ENCODE data around the gene TRPM2. TPM values are rescaled to one million over a fixed set of nuclear protein-coding genes. Genes with fewer than 3 reads are reported as not detected.

TRPM2 gene
- total RNA-seq, 1 experiment from 2014 or later: 11.0 TPM

DNA sequence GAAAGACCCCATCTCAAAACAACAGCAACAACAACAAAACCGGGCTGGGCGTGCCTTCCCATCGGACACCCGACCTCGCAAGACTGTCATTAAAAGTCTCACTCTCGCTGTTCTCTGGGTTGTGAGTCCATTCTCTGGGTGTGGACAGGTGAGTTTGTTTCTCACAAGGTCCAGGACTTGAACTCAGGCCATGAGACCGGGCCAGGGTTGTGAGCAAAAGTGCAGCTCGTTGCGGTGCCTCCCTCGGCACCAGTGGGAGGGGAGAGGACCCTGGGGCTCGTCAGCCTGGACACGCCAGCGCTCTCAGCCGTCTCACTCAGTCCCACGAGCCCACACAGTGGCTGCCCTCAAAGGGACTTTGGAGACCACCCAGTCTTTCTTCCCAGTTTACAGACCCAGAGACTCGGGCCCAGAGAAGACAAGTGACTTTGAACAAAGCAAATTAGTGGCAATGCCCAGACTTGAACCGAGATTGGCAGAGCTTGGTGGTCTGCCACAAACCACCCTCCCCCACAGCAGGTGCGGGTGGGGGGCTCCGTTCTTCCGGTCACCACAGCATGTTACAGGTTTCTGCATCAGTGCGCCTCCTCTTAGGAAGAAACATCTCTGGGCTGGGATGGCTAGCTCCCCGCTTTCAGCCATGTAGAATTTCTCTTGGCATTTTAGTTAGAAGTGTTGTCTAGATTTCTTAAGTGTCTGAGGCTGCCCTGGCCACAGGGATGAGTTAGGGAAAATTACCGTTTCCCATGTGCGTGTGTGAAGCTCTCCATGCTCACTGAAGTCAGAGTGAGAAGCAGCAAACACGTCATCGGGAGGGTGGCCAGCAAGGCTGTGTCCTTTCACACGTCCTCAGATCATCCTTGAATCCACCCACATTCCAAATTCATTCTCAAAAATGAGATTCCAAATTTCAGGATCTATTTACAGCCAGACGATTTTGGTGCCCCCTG lies 130.1 kb downstream of the TRPM2 start:
- Mint-ChIP-seq H3K4me1 (ENCODE audit: insufficient read depth, unreplicated experiment) (no peaks in the 10 kb centered on the region), H3K36me3 (ENCODE audit: insufficient read depth, unreplicated experiment) (no peaks in the 10 kb centered on the region), H3K9me3 (ENCODE audit: unreplicated experiment) (no peaks in the 10 kb centered on the region), H3K27ac (ENCODE audit: low read depth, unreplicated experiment) (no peak overlapping the region), H3K27me3 (ENCODE audit: insufficient read depth, unreplicated experiment) (no peaks in the 10 kb centered on the region), H3K4me3 (ENCODE audit: unreplicated experiment) (no peak overlapping the region)
- DNase-seq (ENCODE audit: unreplicated experiment): no peak
- CTCF ChIA-PET: interaction anchor here (1.0 kb wide), 1 partner anchor 259 kb away, joined by 3 read pairs; no protein-coding TSS in a partner anchor
- TF ChIP-seq CTCF (IDR thresholded peaks at IDR 0.05; ENCODE audit: unreplicated experiment): no peak
- POLR2A ChIA-PET: no interaction called here
- BruUV-seq (replicated peaks): no TSS peak
- intact Hi-C loops (cut with micrococcal nuclease): no loop called here

GRCh38 chr21:44484498-44485253 lies 131.3 kb downstream of the TRPM2 start:
- Mint-ChIP-seq H3K27me3 (ENCODE audit: insufficient read depth, unreplicated experiment) (no peaks in the 10 kb centered on the region), H3K27ac (ENCODE audit: low read depth, unreplicated experiment) (no peak overlapping the region), H3K4me1 (ENCODE audit: insufficient read depth, unreplicated experiment) (no peaks in the 10 kb centered on the region), H3K9me3 (ENCODE audit: unreplicated experiment) (no peaks in the 10 kb centered on the region), H3K4me3 (ENCODE audit: unreplicated experiment) (no peak overlapping the region), H3K36me3 (ENCODE audit: insufficient read depth, unreplicated experiment) (no peaks in the 10 kb centered on the region)
- no TSS peak for BruUV-seq (replicated peaks)
- TF ChIP-seq CTCF (IDR thresholded peaks at IDR 0.05; ENCODE audit: unreplicated experiment): no peak
- ChIA-PET POLR2A (no interaction called here), CTCF (interaction anchor here (1.2 kb wide), 1 partner anchor 11 kb away, joined by 3 read pairs; no protein-coding TSS in a partner anchor)
- intact Hi-C loops (cut with micrococcal nuclease): loop anchor here (5.0 kb wide), 1 partner anchor 618 kb away; no protein-coding TSS in a partner anchor
- DNase-seq (ENCODE audit: unreplicated experiment): no peak

DNA sequence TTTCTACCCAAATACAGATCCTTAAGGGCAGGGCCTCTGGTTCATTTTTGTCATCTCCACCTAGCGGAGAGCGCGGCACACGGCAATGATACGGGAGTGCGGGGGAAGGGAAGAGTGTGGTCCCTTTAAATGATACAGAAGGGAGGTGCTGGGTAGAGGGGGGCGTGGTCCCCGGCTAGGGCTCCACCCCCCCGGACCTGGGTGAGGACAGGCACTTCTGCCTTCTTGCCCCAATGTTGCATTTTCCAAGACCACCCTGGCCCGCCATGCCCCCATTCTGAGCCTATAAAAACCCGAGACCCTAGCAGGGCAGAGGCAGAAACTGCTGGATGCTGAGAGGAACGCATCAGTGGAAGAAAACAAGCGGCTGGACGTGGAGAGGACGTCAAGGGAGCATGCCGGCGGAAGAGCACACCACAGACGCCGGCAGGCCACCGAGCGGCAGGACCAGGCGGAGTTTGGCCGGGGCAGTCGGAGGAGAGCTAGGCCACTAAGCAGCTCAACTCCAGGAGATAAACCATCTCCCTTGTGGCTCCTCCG lies 131.9 kb downstream of the TRPM2 start:
- POLR2A ChIA-PET: no interaction called here
- H3K27ac Mint-ChIP-seq (ENCODE audit: low read depth, unreplicated experiment): no peak overlapping the region
- H3K4me1 Mint-ChIP-seq (ENCODE audit: insufficient read depth, unreplicated experiment): no peaks in the 10 kb centered on the region
- no peak overlapping the region for H3K4me3 Mint-ChIP-seq (ENCODE audit: unreplicated experiment)
- no TSS peak for BruUV-seq (replicated peaks)
- DNase-seq (ENCODE audit: unreplicated experiment): no peak
- no peaks in the 10 kb centered on the region for H3K36me3 Mint-ChIP-seq (ENCODE audit: insufficient read depth, unreplicated experiment)
- H3K9me3 Mint-ChIP-seq (ENCODE audit: unreplicated experiment): no peaks in the 10 kb centered on the region
- intact Hi-C loops (cut with micrococcal nuclease): loop anchor here (5.0 kb wide), 1 partner anchor 617 kb away; no protein-coding TSS in a partner anchor
- no peak for TF ChIP-seq CTCF (IDR thresholded peaks at IDR 0.05; ENCODE audit: unreplicated experiment)
- CTCF ChIA-PET: interaction anchor here (1.2 kb wide), 1 partner anchor 10 kb away, joined by 3 read pairs; no protein-coding TSS in a partner anchor
- H3K27me3 Mint-ChIP-seq (ENCODE audit: insufficient read depth, unreplicated experiment): no peaks in the 10 kb centered on the region

DNA sequence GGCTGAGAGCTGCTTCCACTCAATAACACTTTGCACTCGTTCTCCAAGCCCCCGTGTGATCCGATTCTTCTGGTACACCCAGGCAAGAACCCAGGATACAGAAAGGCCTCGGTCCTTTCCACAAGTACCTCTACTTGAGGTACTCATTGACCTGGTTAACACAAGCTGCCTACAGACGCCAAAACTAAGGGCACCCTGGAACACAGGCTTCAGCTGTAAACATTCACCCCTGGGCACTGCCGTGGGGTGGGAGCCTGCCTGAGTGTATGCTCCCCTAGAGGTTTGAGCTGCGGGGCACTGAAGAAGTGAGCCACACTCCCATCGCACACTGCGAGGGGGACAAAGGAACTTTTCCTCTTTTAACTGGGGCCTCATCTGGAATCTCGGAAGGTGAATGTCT lies 132.4 kb downstream of the TRPM2 start:
- no peaks in the 10 kb centered on the region for H3K4me1 Mint-ChIP-seq (ENCODE audit: insufficient read depth, unreplicated experiment)
- no peak for TF ChIP-seq CTCF (IDR thresholded peaks at IDR 0.05; ENCODE audit: unreplicated experiment)
- H3K9me3 Mint-ChIP-seq (ENCODE audit: unreplicated experiment): no peaks in the 10 kb centered on the region
- BruUV-seq (replicated peaks): no TSS peak
- DNase-seq (ENCODE audit: unreplicated experiment): no peak
- H3K36me3 Mint-ChIP-seq (ENCODE audit: insufficient read depth, unreplicated experiment): no peaks in the 10 kb centered on the region
- H3K27ac Mint-ChIP-seq (ENCODE audit: low read depth, unreplicated experiment): no peak overlapping the region
- no peak overlapping the region for H3K4me3 Mint-ChIP-seq (ENCODE audit: unreplicated experiment)
- intact Hi-C loops (cut with micrococcal nuclease): loop anchor here (5.0 kb wide), 1 partner anchor 617 kb away; no protein-coding TSS in a partner anchor
- CTCF ChIA-PET: interaction anchor here (1.2 kb wide), 1 partner anchor 10 kb away, joined by 3 read pairs; no protein-coding TSS in a partner anchor
- POLR2A ChIA-PET: no interaction called here
- H3K27me3 Mint-ChIP-seq (ENCODE audit: insufficient read depth, unreplicated experiment): no peaks in the 10 kb centered on the region

Data from MCF 10A (cell line).